ENCODE data around the gene NUS1. TPM values are rescaled to one million over a fixed set of nuclear protein-coding genes. Genes with fewer than 3 reads are reported as not detected.
"Not testable (repeated sequence)": the region's sequence is repeated elsewhere in the genome, so short reads cannot be mapped to it uniquely, and the experiment has no call there.

Gene NUS1
- 20.0 TPM for total RNA-seq (ENCODE audit: unreplicated experiment)
- long read RNA-seq, partial matches to known transcripts: 1 of 2 reads
- long read RNA-seq, other reads (novel, unspliced or antisense): 1 of 2 reads

- Mint-ChIP-seq H3K27me3 (ENCODE audit: unreplicated experiment) (peaks cover 6% of the 10 kb centered on the region), H3K4me1 (ENCODE audit: low read depth, unreplicated experiment) (peaks cover 17% of the 10 kb centered on the region), H3K27ac (ENCODE audit: unreplicated experiment) (peak within 1 kb of the TSS; percentile 73), H3K9me3 (ENCODE audit: unreplicated experiment) (peaks cover 2% of the 10 kb centered on the region), H3K4me3 (ENCODE audit: unreplicated experiment) (peak within 1 kb of the TSS; percentile 87), H3K36me3 (ENCODE audit: unreplicated experiment) (no peaks in the 10 kb centered on the region)
- peak; percentile 98 for DNase-seq
- peak; percentile 56 for TF ChIP-seq CTCF (IDR thresholded peaks at IDR 0.05; ENCODE audit: partially characterized antibody, unreplicated experiment)
Observed at GRCh38 chr6:117674991-117675657, at the start of gene NUS1. NUS1 (plus strand) TSS chr6:117675469; CDS start chr6:117675671, 202 bp downstream.

GRCh38 chr6:117627533-117627932 lies 47.7 kb upstream of the NUS1 start:
- no peak for TF ChIP-seq CTCF (IDR thresholded peaks at IDR 0.05; ENCODE audit: partially characterized antibody, unreplicated experiment)
- H3K4me1 Mint-ChIP-seq (ENCODE audit: low read depth, unreplicated experiment): no peaks in the 10 kb centered on the region
- peaks cover 17% of the 10 kb centered on the region for H3K36me3 Mint-ChIP-seq (ENCODE audit: unreplicated experiment)
- H3K9me3 Mint-ChIP-seq (ENCODE audit: unreplicated experiment): peaks cover 5% of the 10 kb centered on the region
- no peak for DNase-seq
- peaks cover 2% of the 10 kb centered on the region for H3K27me3 Mint-ChIP-seq (ENCODE audit: unreplicated experiment)
- no peak overlapping the region for H3K27ac Mint-ChIP-seq (ENCODE audit: unreplicated experiment)
- H3K4me3 Mint-ChIP-seq (ENCODE audit: unreplicated experiment): no peak overlapping the region

DNA sequence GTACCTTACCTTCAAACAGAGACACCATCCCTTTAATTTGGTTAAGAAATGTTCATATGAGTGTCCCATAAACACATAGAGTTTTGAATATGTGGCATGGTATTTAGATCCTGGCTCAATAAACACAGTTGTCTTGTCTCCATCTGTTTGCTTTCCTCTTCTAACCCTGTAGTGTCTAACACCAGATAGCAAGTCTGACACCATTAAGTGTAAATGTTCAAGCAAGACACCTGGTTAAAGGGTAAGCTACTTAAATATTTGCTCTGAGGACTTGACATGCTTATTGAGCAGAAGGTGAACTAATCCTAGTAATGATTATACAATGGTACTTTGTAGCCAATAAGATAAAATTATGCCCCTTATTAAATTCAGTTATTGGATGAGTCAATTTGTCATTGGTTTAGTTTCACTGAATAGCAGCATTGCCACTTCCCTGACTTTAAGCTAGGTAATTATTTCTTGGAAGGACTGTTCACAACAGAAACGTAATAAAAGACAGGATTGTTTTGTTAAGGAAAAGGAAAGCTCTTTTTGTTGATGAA lies 46.1 kb upstream of the NUS1 start:
- Mint-ChIP-seq H3K27ac (ENCODE audit: unreplicated experiment) (no peak overlapping the region), H3K4me3 (ENCODE audit: unreplicated experiment) (no peak overlapping the region), H3K9me3 (ENCODE audit: unreplicated experiment) (peaks cover 5% of the 10 kb centered on the region), H3K36me3 (ENCODE audit: unreplicated experiment) (peaks cover 12% of the 10 kb centered on the region), H3K27me3 (ENCODE audit: unreplicated experiment) (peaks cover 2% of the 10 kb centered on the region), H3K4me1 (ENCODE audit: low read depth, unreplicated experiment) (no peaks in the 10 kb centered on the region)
- no peak for TF ChIP-seq CTCF (IDR thresholded peaks at IDR 0.05; ENCODE audit: partially characterized antibody, unreplicated experiment)
- no peak for DNase-seq

DNA sequence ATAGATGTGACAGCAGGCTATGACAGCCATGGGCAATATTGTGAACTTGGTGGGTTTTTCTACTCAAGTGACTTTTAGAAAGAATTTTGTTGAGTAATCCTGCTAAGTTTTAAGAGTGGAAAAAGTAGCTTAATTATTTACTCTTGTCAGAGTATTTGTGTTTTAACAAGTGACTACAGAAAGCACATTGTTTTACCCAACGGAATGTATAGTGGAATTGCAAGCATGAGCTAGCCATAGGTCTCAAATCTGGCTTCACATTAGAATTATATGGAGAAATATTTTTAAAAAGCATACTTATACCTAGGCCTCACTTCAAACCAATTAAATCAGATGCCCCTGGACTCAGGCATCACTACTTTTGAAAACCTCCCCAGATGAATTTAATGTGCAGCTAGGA lies 37.5 kb upstream of the NUS1 start:
- Mint-ChIP-seq H3K27me3 (ENCODE audit: unreplicated experiment) (no peaks in the 10 kb centered on the region), H3K36me3 (ENCODE audit: unreplicated experiment) (no peaks in the 10 kb centered on the region), H3K4me3 (ENCODE audit: unreplicated experiment) (no peak overlapping the region), H3K27ac (ENCODE audit: unreplicated experiment) (no peak overlapping the region), H3K4me1 (ENCODE audit: low read depth, unreplicated experiment) (no peaks in the 10 kb centered on the region), H3K9me3 (ENCODE audit: unreplicated experiment) (peaks cover 1% of the 10 kb centered on the region)
- DNase-seq: no peak
- TF ChIP-seq CTCF (IDR thresholded peaks at IDR 0.05; ENCODE audit: partially characterized antibody, unreplicated experiment): no peak

GRCh38 chr6:117642976-117643375 lies 32.3 kb upstream of the NUS1 start:
- peaks cover 1% of the 10 kb centered on the region for H3K9me3 Mint-ChIP-seq (ENCODE audit: unreplicated experiment)

DNA sequence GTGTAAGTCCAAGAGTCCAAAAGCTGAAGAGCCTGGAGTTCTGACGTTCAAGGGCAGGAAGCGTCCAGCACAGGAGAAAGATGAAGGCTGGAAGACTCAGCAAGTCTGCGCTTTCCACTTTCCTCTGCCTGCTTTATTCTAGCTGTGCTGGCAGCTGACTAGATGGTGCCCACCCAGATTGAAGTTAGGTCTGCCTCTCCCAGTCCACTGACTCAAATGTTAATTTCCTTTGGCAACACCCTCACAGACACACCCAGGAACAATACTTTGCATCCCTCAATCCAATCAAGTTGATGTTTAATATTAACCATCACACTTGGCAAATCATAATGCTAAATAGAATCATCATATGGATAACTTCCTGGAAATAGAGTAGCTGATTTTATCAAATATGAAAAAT lies 23.3 kb upstream of the NUS1 start:
- H3K27me3 Mint-ChIP-seq (ENCODE audit: unreplicated experiment); H3K9me3 Mint-ChIP-seq (ENCODE audit: unreplicated experiment); H3K36me3 Mint-ChIP-seq (ENCODE audit: unreplicated experiment); H3K4me3 Mint-ChIP-seq (ENCODE audit: unreplicated experiment); H3K4me1 Mint-ChIP-seq (ENCODE audit: low read depth, unreplicated experiment); H3K27ac Mint-ChIP-seq (ENCODE audit: unreplicated experiment); DNase-seq: not testable (repeated sequence)

More at GRCh38 chr6:117642976-117643375, 32.3 kb upstream of the NUS1 start:
- TF ChIP-seq CTCF (IDR thresholded peaks at IDR 0.05; ENCODE audit: partially characterized antibody, unreplicated experiment): no peak
- Mint-ChIP-seq H3K36me3 (ENCODE audit: unreplicated experiment) (no peaks in the 10 kb centered on the region), H3K27ac (ENCODE audit: unreplicated experiment) (no peak overlapping the region), H3K27me3 (ENCODE audit: unreplicated experiment) (no peaks in the 10 kb centered on the region), H3K4me1 (ENCODE audit: low read depth, unreplicated experiment) (no peaks in the 10 kb centered on the region), H3K4me3 (ENCODE audit: unreplicated experiment) (no peak overlapping the region)
- DNase-seq: no peak
